H9 (cell line): ENCODE data around the gene ZNF677. TPM values are rescaled to one million over a fixed set of nuclear protein-coding genes. Genes with fewer than 3 reads are reported as not detected.
"Not testable (repeated sequence)": the region's sequence is repeated elsewhere in the genome, so short reads cannot be mapped to it uniquely, and the experiment has no call there.

Source experiments
- DNase-seq: peaks from one replicate; pipeline ENCODE4 v3.0.0-alpha.2; 2017
- H2AFZ ChIP-seq: one replicate; pipeline ENCODE4 v1.6.1; 2013; ENCODE audit warnings: mild to moderate bottlenecking, low read length, control low read depth, moderate library complexity
- H2AK5ac ChIP-seq: 2 replicates; pipeline ENCODE4 v1.6.1; 2013; ENCODE audit warnings: low read length, control low read depth, mixed read lengths; ENCODE audit not compliant: insufficient read length
- H2BK120ac ChIP-seq: one replicate; pipeline ENCODE4 v1.6.1; 2013; ENCODE audit warnings: low read depth, mild to moderate bottlenecking, low read length, control low read depth, inconsistent platforms; ENCODE audit not compliant: poor library complexity, severe bottlenecking
- H2BK12ac ChIP-seq: 2 replicates; pipeline ENCODE4 v1.6.1; 2013; ENCODE audit warnings: low read length, control low read depth, mixed read lengths, low read depth; ENCODE audit not compliant: insufficient read length
- H2BK15ac ChIP-seq: 2 replicates; pipeline ENCODE4 v1.6.1; 2013; ENCODE audit warnings: low read depth, low read length, control low read depth
- H2BK20ac ChIP-seq: one replicate; pipeline ENCODE4 v1.6.1; 2013; ENCODE audit warnings: low read depth, mild to moderate bottlenecking, low read length, control low read depth, inconsistent platforms; ENCODE audit not compliant: poor library complexity, severe bottlenecking
- H2BK5ac ChIP-seq: 2 replicates; pipeline ENCODE4 v1.6.1; 2013; ENCODE audit warnings: low read length, control low read depth, mixed read lengths; ENCODE audit not compliant: insufficient read length
- H3K14ac ChIP-seq: 2 replicates; pipeline ENCODE4 v1.6.1; 2013; ENCODE audit warnings: low read length, control low read depth; ENCODE audit not compliant: insufficient read depth
- H3K18ac ChIP-seq: 2 replicates; pipeline ENCODE4 v1.6.1; 2013; ENCODE audit warnings: low read depth, mild to moderate bottlenecking, mixed read lengths, low read length, control low read depth; ENCODE audit not compliant: insufficient read length
- H3K23ac ChIP-seq: 2 replicates; pipeline ENCODE4 v1.6.1; 2013; ENCODE audit warnings: low read length, control low read depth, mixed read lengths, low read depth; ENCODE audit not compliant: insufficient read length
- H3K23me2 ChIP-seq: 2 replicates; pipeline ENCODE4 v1.6.1; 2013; ENCODE audit warnings: low read depth, mild to moderate bottlenecking, mixed read lengths, low read length, control low read depth; ENCODE audit not compliant: insufficient read length, poor library complexity, severe bottlenecking
- H3K27ac ChIP-seq: 2 replicates; pipeline ENCODE4 v1.5.1; 2013; ENCODE audit warnings: low read length, control low read depth, mixed read lengths, low read depth; ENCODE audit not compliant: insufficient read length
- H3K27me3 ChIP-seq: 2 replicates; pipeline ENCODE4 v1.6.1; 2013; ENCODE audit warnings: low read length, control low read depth, inconsistent platforms; ENCODE audit not compliant: insufficient read depth
- H3K4ac ChIP-seq: 2 replicates; pipeline ENCODE4 v1.6.1; 2013; ENCODE audit warnings: low read depth, mild to moderate bottlenecking, control low read depth, inconsistent platforms, low read length, moderate library complexity
- H3K4me1 ChIP-seq: 2 replicates; pipeline ENCODE4 v1.6.1; 2013; ENCODE audit warnings: low read length, control low read depth, inconsistent platforms; ENCODE audit not compliant: insufficient read depth
- H3K4me2 ChIP-seq: 2 replicates; pipeline ENCODE4 v1.6.1; 2013; ENCODE audit warnings: low read length, control low read depth, mixed read lengths; ENCODE audit not compliant: insufficient read length, insufficient read depth
- H3K56ac ChIP-seq: 2 replicates; pipeline ENCODE4 v1.6.1; 2013; ENCODE audit warnings: low read depth, mild to moderate bottlenecking, mixed read lengths, low read length, control low read depth; ENCODE audit not compliant: insufficient read length
- H3K79me1 ChIP-seq: 2 replicates; pipeline ENCODE4 v1.6.1; 2013; ENCODE audit warnings: low read depth, mild to moderate bottlenecking, moderate library complexity, low read length, control low read depth, inconsistent platforms; ENCODE audit not compliant: insufficient read depth, poor library complexity, severe bottlenecking
- H3K79me2 ChIP-seq: 2 replicates; pipeline ENCODE4 v1.6.1; 2013; ENCODE audit warnings: low read length, control low read depth, inconsistent platforms; ENCODE audit not compliant: insufficient read depth
- H3K9ac ChIP-seq: 2 replicates; pipeline ENCODE4 v1.6.1; 2013; ENCODE audit warnings: low read length, control low read depth, mixed read lengths; ENCODE audit not compliant: insufficient read length; ENCODE audit errors: extremely low read depth
- H3K9me3 ChIP-seq: one replicate; pipeline ENCODE4 v1.6.1; 2013; ENCODE audit warnings: low read depth, low read length, inconsistent platforms; ENCODE audit not compliant: control insufficient read depth
- H3T11ph ChIP-seq: one replicate; pipeline ENCODE4 v1.6.1; 2013; ENCODE audit warnings: mild to moderate bottlenecking, low read length, control low read depth, inconsistent platforms
- H4K20me1 ChIP-seq: one replicate; pipeline ENCODE4 v1.6.1; 2013; ENCODE audit not compliant: control insufficient read depth, insufficient read length, insufficient read depth
- H4K5ac ChIP-seq: 2 replicates; pipeline ENCODE4 v1.6.1; 2013; ENCODE audit warnings: low read depth, mild to moderate bottlenecking, mixed read lengths, low read length, control low read depth; ENCODE audit not compliant: insufficient read length
- H4K8ac ChIP-seq: replicated peaks from 2 replicates; pipeline ENCODE4 v1.6.1; 2013; ENCODE audit warnings: low read length, control low read depth, mixed read lengths, low read depth; ENCODE audit not compliant: insufficient read length
- H4K91ac ChIP-seq: 2 replicates; pipeline ENCODE4 v1.6.1; 2013; ENCODE audit warnings: low read depth, mild to moderate bottlenecking, moderate library complexity, mixed read lengths, low read length, control low read depth; ENCODE audit not compliant: insufficient read length
- H3K27ac Mint-ChIP-seq, 3 experiments: 2 replicates in 2 of 3; 3 replicates in 1 of 3; pipeline ENCODE4 v1.8.0; 2020 to 2021; ENCODE audit warnings: mixed read lengths in 3 of 3, mild to moderate bottlenecking in 1 of 3, moderate library complexity in 1 of 3
- H3K27me3 Mint-ChIP-seq: 2 replicates; pipeline ENCODE4 v1.8.0; 2021; ENCODE audit warnings: low read depth, mild to moderate bottlenecking, moderate library complexity, mixed read lengths
- H3K36me3 Mint-ChIP-seq, 3 experiments: 2 replicates in 2 of 3; 3 replicates in 1 of 3; pipeline ENCODE4 v1.8.0; 2020 to 2021; ENCODE audit warnings: low read depth in 3 of 3, mixed read lengths in 3 of 3; ENCODE audit not compliant: insufficient read depth in 1 of 3
- H3K4me1 Mint-ChIP-seq, 2 experiments: 2 replicates each; pipeline ENCODE4 v1.8.0; 2020; ENCODE audit warnings: mixed read lengths in 2 of 2
- H3K4me3 Mint-ChIP-seq, 2 experiments: 2 replicates in 1 of 2; 3 replicates in 1 of 2; pipeline ENCODE4 v1.8.0; 2020 to 2021; ENCODE audit warnings: mild to moderate bottlenecking in 2 of 2, mixed read lengths in 2 of 2, moderate library complexity in 1 of 2
- H3K9me3 Mint-ChIP-seq, 2 experiments: 2 replicates in 1 of 2; 3 replicates in 1 of 2; pipeline ENCODE4 v1.8.0; 2020; ENCODE audit warnings: mild to moderate bottlenecking in 2 of 2, mixed read lengths in 2 of 2, moderate library complexity in 1 of 2
- WGBS: extraction: QIAGEN DNeasy Blood & Tissue Kit; methylation state at CpG from one replicate; pipeline ENCODE4 v1.1.7; 2013; ENCODE audit warnings: missing lambda C conversion rate, low lambda C conversion rate, mixed read lengths; ENCODE audit not compliant: insufficient read length; ENCODE audit errors: extremely low coverage; 5-methylcytosine and 5-hydroxymethylcytosine counted together
- total RNA-seq: library from RNA; stranded (reverse); gene quantifications from 2 replicates; pipeline ENCODE4 v1.2.1, GENCODE V29; 2021

Gene ZNF677
- total RNA-seq, 1 experiment from 2014 or later = 39.3 TPM

- H3K27ac ChIP-seq, H4K20me1 ChIP-seq, H2AFZ ChIP-seq, H2BK120ac ChIP-seq, H3K79me2 ChIP-seq, H3K4ac ChIP-seq, H4K8ac ChIP-seq, DNase-seq, H3K27ac Mint-ChIP-seq, H2BK5ac ChIP-seq, H2AK5ac ChIP-seq, H3K9ac ChIP-seq, H3K4me2 ChIP-seq, H3K4me3 Mint-ChIP-seq, H4K91ac ChIP-seq, H3K14ac ChIP-seq, H2BK15ac ChIP-seq, H3K4me1 ChIP-seq, H3K23me2 ChIP-seq, H3K79me1 ChIP-seq, H3K4me1 Mint-ChIP-seq, H3K56ac ChIP-seq, H3T11ph ChIP-seq, H3K23ac ChIP-seq, H3K27me3 ChIP-seq, H2BK20ac ChIP-seq, H4K5ac ChIP-seq, H3K18ac ChIP-seq, H2BK12ac ChIP-seq: not testable (repeated sequence)
- Mint-ChIP-seq H3K27me3 (peaks cover 12% of the 10 kb centered on the region), H3K36me3 (peaks cover 2 to 13% (median 9%) of the 10 kb centered on the region in 3 experiments; a peak in 6 of 7 replicates), H3K9me3 (peaks cover 58 to 69% of the 10 kb centered on the region in 2 experiments)
- H3K9me3 ChIP-seq = peaks cover 15% of the 10 kb centered on the region
- no CpG with 5 or more reads among the region's 5 CpGs for WGBS
Observed at GRCh38 chr19:53267623-53268022, 12.9 kb upstream of the ZNF677 start, which contains the start of gene VN1R4. VN1R4 (minus strand) TSS chr19:53267723; CDS start chr19:53267665, 58 bp downstream.
